ENCODE data around the gene DRAM2. TPM values are rescaled to one million over a fixed set of nuclear protein-coding genes. Genes with fewer than 3 reads are reported as not detected.

The DRAM2 gene
- total RNA-seq, 1 experiment from 2014 or later = 34.4 TPM

GRCh38 chr1:111126354-111126753 lies 13.5 kb downstream of the DRAM2 start:
- Mint-ChIP-seq H3K4me1 (no peaks in the 10 kb centered on the region), H3K4me3 (no peak overlapping the region), H3K9me3 (no peaks in the 10 kb centered on the region), H3K36me3 (ENCODE audit: insufficient read depth in 1 of 3, low read depth in 3 of 3) (peaks cover 1 to 24% (median 22%) of the 10 kb centered on the region in 3 experiments; a peak in 6 of 7 replicates), H3K27ac (no peak overlapping the region; a peak in 1 of 7 replicates), H3K27me3 (ENCODE audit: low read depth) (no peaks in the 10 kb centered on the region)
- H3K27ac ChIP-seq (ENCODE audit: insufficient read length, low read depth, low read length) = no peak overlapping the region
- no peaks in the 10 kb centered on the region for H3K79me1 ChIP-seq (ENCODE audit: insufficient read depth, low read depth, low read length, poor library complexity, severe bottlenecking)
- no peak overlapping the region for H2AK5ac ChIP-seq (ENCODE audit: insufficient read length, low read length)
- H3K27me3 ChIP-seq (ENCODE audit: insufficient read depth, low read length) = no peaks in the 10 kb centered on the region
- no peak overlapping the region for H3K9ac ChIP-seq (ENCODE audit: extremely low read depth, insufficient read length, low read length)
- no peaks in the 10 kb centered on the region for H3K9me3 ChIP-seq (ENCODE audit: control insufficient read depth, low read depth, low read length)
- no peaks in the 10 kb centered on the region for H4K20me1 ChIP-seq (ENCODE audit: control insufficient read depth, insufficient read depth, insufficient read length)
- H4K91ac ChIP-seq (ENCODE audit: insufficient read length, low read depth, low read length) = no peak overlapping the region
- no peak overlapping the region for H3K14ac ChIP-seq (ENCODE audit: insufficient read depth, low read length)
- H3K56ac ChIP-seq (ENCODE audit: insufficient read length, low read depth, low read length) = no peak overlapping the region
- H3K18ac ChIP-seq (ENCODE audit: insufficient read length, low read depth, low read length) = no peak overlapping the region
- no peaks in the 10 kb centered on the region for H3K4me1 ChIP-seq (ENCODE audit: insufficient read depth, low read length)
- no peak overlapping the region for H2BK15ac ChIP-seq (ENCODE audit: low read depth, low read length)
- no CpG with 5 or more reads among the region's 1 CpG for WGBS (ENCODE audit: extremely low coverage, insufficient read length, low lambda C conversion rate)
- no peak for DNase-seq
- H3K79me2 ChIP-seq (ENCODE audit: insufficient read depth, low read length) = no peaks in the 10 kb centered on the region
- no peak overlapping the region for H4K8ac ChIP-seq (replicated peaks; ENCODE audit: insufficient read length, low read depth, low read length)
- H4K5ac ChIP-seq (ENCODE audit: insufficient read length, low read depth, low read length) = no peak overlapping the region
- no peak overlapping the region for H2BK20ac ChIP-seq (ENCODE audit: low read depth, low read length, poor library complexity, severe bottlenecking)
- no peak overlapping the region for H3K23ac ChIP-seq (ENCODE audit: insufficient read length, low read depth, low read length)
- no peak overlapping the region for H3T11ph ChIP-seq (ENCODE audit: low read length)
- no peak overlapping the region for H3K4me2 ChIP-seq (ENCODE audit: insufficient read depth, insufficient read length, low read length)
- no peak for TF ChIP-seq CTCF (conservative IDR thresholded peaks at IDR 0.05)
- no peak overlapping the region for H2BK5ac ChIP-seq (ENCODE audit: insufficient read length, low read length)
- no peak overlapping the region for H2AFZ ChIP-seq (ENCODE audit: low read length)
- no peak overlapping the region for H3K4ac ChIP-seq (ENCODE audit: low read depth, low read length)
- H2BK120ac ChIP-seq (ENCODE audit: low read depth, low read length, poor library complexity, severe bottlenecking) = no peak overlapping the region
- no peaks in the 10 kb centered on the region for H3K23me2 ChIP-seq (ENCODE audit: insufficient read length, low read depth, low read length, poor library complexity, severe bottlenecking)
- H2BK12ac ChIP-seq (ENCODE audit: insufficient read length, low read depth, low read length) = no peak overlapping the region

All from H9 (cell line).